DOHH2 (cell line): ENCODE data around the gene CLTCL1.

ENCODE experiments used
- H3F3A ChIP-seq: fragments of 200-600 bp; sonication (generic), shearing (Covaris generic); 2 replicates; pipeline ENCODE4 v1.6.0; 2016; ENCODE audit warnings: antibody characterized with exemption, mild to moderate bottlenecking; ENCODE audit not compliant: control insufficient read depth, insufficient read depth
- H3K27ac ChIP-seq: fragments of 200-600 bp; sonication (generic); 2 replicates; pipeline ENCODE4 v1.5.1; 2014; ENCODE audit warnings: low read depth, mild to moderate bottlenecking, low read length, moderate library complexity
- H3K27me3 ChIP-seq: fragments of 200-600 bp; sonication (generic); 2 replicates; pipeline ENCODE4 v1.6.1; 2014; ENCODE audit warnings: mild to moderate bottlenecking, low read length, mixed read lengths; ENCODE audit not compliant: control insufficient read depth
- H3K36me3 ChIP-seq: fragments of 200-600 bp; sonication (generic); 2 replicates; pipeline ENCODE4 v1.6.1; 2014; ENCODE audit warnings: mild to moderate bottlenecking, low read length, moderate library complexity, mixed read lengths; ENCODE audit not compliant: control insufficient read depth
- H3K4me1 ChIP-seq: fragments of 200-600 bp; sonication (generic); 2 replicates; pipeline ENCODE4 v1.6.1; 2014; ENCODE audit warnings: mild to moderate bottlenecking, low read length, mixed read lengths; ENCODE audit not compliant: control insufficient read depth
- H3K4me2 ChIP-seq: fragments of 200-600 bp; sonication (generic); 2 replicates; pipeline ENCODE4 v1.6.0; 2014; ENCODE audit warnings: mild to moderate bottlenecking, low read length, moderate library complexity
- H3K4me3 ChIP-seq: fragments of 200-600 bp; sonication (generic); 2 replicates; pipeline ENCODE4 v1.5.1; 2014; ENCODE audit warnings: mild to moderate bottlenecking, low read length, mixed read lengths
- H3K79me2 ChIP-seq: fragments of 200-600 bp; sonication (generic); 2 replicates; pipeline ENCODE4 v1.6.1; 2014; ENCODE audit warnings: mild to moderate bottlenecking, low read length, mixed read lengths; ENCODE audit not compliant: control insufficient read depth
- H3K9me2 ChIP-seq: fragments of 200-600 bp; sonication (generic); replicated peaks from 2 replicates; pipeline ENCODE4 v1.6.1; 2014; ENCODE audit warnings: mild to moderate bottlenecking, low read length, mixed read lengths; ENCODE audit not compliant: control insufficient read depth
- H3K9me3 ChIP-seq: fragments of 200-600 bp; sonication (generic); 2 replicates; pipeline ENCODE4 v1.6.1; 2014; ENCODE audit warnings: antibody characterized with exemption, low read length, mixed read lengths; ENCODE audit not compliant: control insufficient read depth, insufficient read depth
- H4K20me1 ChIP-seq: fragments of 200-600 bp; sonication (generic); 2 replicates; pipeline ENCODE4 v1.6.0; 2014; ENCODE audit warnings: low read depth, mild to moderate bottlenecking, antibody characterized with exemption, low read length, moderate library complexity; ENCODE audit not compliant: control insufficient read depth, insufficient read depth
- EZH2phosphoT487 ChIP-seq: fragments of 200-600 bp; sonication (generic); IDR thresholded peaks from 2 replicates; pipeline ENCODE4 v1.6.1; 2017; ENCODE audit warnings: borderline replicate concordance, mild to moderate bottlenecking, antibody characterized with exemption, low read length, moderate library complexity, mixed read lengths
- TF ChIP-seq, protein P1 (sequence below): fragments of 200-600 bp; sonication (generic); IDR thresholded peaks from one replicate; pipeline ENCODE4 v1.5.1; 2014; ENCODE audit warnings: antibody characterized with exemption, mild to moderate bottlenecking, low read depth, low read length; ENCODE audit not compliant: poor library complexity, severe bottlenecking

CLTCL1 gene

DNA sequence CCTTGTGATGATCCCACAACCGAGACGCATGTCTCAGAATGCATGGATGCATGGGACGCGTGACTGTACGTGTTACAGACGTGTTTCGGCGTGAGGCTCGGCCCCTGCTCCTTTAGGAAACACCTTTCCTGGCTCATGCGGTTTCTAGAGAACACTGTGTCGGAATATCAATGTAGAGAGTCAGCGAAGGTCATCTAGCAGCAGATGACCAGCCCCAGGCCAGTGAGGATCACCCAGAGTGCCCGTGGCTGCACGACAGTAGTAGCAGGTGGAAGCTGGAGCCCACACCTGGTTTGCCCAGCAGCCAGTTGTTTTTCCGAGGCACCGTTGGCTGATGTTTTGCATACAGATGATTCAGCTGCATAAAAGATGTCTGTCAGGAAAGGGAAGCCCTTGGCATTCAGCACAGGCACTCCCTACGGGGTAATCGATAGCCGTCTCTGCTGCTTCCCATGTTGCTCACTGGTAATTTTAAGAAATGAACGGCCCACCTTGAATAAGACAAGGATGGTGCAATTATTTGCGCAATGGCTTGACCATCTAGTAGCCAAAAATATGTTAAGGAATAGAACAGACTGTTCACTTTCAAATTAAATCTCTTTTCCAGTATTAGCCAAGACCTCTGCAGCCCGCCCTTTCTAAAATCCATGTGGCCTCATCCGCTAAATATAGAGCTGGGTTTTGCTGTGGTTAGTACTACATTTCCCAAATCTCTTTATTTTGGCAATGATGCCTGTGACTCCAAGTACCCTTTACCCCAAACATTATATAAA is 1.1 kb upstream of the CLTCL1 start:
- Histone ChIP-seq H3K4me1 (peaks cover 19% of the 10 kb centered on the region), H3K9me3 (no peaks in the 10 kb centered on the region), H3F3A (no peaks in the 10 kb centered on the region), H3K4me3 (peak overlapping the region; percentile 96), H3K27ac (peak overlapping the region; percentile 17; the same call in 1 of the 2 replicates), H3K36me3 (no peaks in the 10 kb centered on the region), H4K20me1 (no peaks in the 10 kb centered on the region), H3K9me2 (no peaks in the 10 kb centered on the region), H3K4me2 (peak overlapping the region; percentile 92), H3K27me3 (peaks cover 32% of the 10 kb centered on the region), H3K79me2 (peaks cover 10% of the 10 kb centered on the region)
- TF ChIP-seq, protein P1, sequence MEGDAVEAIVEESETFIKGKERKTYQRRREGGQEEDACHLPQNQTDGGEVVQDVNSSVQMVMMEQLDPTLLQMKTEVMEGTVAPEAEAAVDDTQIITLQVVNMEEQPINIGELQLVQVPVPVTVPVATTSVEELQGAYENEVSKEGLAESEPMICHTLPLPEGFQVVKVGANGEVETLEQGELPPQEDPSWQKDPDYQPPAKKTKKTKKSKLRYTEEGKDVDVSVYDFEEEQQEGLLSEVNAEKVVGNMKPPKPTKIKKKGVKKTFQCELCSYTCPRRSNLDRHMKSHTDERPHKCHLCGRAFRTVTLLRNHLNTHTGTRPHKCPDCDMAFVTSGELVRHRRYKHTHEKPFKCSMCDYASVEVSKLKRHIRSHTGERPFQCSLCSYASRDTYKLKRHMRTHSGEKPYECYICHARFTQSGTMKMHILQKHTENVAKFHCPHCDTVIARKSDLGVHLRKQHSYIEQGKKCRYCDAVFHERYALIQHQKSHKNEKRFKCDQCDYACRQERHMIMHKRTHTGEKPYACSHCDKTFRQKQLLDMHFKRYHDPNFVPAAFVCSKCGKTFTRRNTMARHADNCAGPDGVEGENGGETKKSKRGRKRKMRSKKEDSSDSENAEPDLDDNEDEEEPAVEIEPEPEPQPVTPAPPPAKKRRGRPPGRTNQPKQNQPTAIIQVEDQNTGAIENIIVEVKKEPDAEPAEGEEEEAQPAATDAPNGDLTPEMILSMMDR, result no peak
- no peak for TF ChIP-seq EZH2phosphoT487

DNA sequence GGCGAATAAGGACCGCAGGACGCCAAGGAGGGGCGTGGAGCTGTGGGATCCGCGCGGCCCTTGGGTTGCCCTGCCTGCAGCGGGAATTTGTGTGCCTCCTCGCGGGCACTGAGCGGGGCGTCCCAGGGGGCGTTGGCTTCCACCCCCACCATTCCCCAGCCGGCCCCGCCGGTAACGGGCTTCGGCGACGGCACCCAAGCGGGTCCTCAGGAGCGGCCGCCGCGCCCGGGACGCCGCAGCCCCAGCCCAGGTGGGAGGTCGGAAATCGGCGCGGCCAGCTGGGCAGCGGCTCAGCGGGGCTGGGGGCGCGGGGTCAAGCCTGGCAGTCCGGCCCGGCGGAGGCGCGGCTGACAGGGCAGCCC is 320 bp downstream of the CLTCL1 start:
- peak overlapping the region; percentile 68 for H3K4me3 ChIP-seq
- no peak overlapping the region for H3K27ac ChIP-seq
- no peaks in the 10 kb centered on the region for H3K9me2 ChIP-seq
- H3K9me3 ChIP-seq, result no peaks in the 10 kb centered on the region
- H3K4me1 ChIP-seq, result peaks cover 19% of the 10 kb centered on the region
- TF ChIP-seq EZH2phosphoT487, result 0 out of 2 replicates have a peak, but pooled peaks have one; percentile 23
- TF ChIP-seq, protein P1, result no peak
- H3K4me2 ChIP-seq, result peak overlapping the region; percentile 68
- peaks cover 10% of the 10 kb centered on the region for H3K79me2 ChIP-seq
- H3F3A ChIP-seq, result no peaks in the 10 kb centered on the region
- H3K27me3 ChIP-seq, result peaks cover 45% of the 10 kb centered on the region
- no peaks in the 10 kb centered on the region for H3K36me3 ChIP-seq
- no peaks in the 10 kb centered on the region for H4K20me1 ChIP-seq

DNA sequence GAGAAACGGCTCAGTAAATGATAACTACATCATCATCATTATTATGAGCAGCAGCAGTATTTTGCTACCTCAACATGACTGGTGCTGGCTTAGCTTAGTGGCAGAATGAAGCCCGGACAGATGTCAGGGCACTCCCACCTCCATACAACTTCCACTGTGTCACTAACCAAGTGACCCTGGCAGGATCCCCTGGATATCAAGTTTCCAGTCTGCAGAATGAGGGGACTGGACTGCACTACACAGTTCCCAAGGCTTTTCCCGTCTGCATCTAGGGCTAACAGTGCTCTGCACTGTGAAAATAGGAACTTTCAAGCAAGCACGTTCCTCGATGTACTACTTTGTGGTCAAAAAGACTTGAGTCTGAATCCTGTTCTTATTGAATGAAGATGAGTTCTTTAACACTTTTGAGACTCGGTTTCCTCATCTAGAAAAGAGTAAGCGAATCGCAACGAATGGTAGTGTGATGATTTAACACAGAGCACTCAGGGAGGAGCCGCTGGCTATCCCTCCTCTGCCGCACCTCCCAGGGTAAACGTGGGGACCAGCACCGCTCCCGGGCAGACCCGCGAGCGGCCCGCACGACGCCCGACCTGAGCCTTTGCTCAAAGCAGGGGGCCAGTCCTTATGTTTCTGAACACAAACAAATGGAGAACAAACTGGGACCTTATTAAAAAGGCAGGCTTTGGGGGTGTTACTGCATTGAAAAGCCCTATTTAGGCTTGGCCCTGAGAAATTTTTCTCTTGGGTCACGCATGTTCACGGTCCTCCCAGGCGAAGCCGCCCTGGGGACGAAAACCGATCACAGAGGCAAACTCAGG is 910 bp downstream of the CLTCL1 start:
- Histone ChIP-seq H3K27ac (no peak overlapping the region), H3K9me2 (no peaks in the 10 kb centered on the region), H3K4me1 (peaks cover 19% of the 10 kb centered on the region)

More for the DNA sequence above, 910 bp downstream of the CLTCL1 start:
- H3K36me3 ChIP-seq, result no peaks in the 10 kb centered on the region
- peaks cover 49% of the 10 kb centered on the region for H3K27me3 ChIP-seq
- H4K20me1 ChIP-seq, result no peaks in the 10 kb centered on the region
- H3K4me2 ChIP-seq, result peak overlapping the region; percentile 68; the same call in 1 of the 2 replicates
- no peaks in the 10 kb centered on the region for H3F3A ChIP-seq
- peaks cover 10% of the 10 kb centered on the region for H3K79me2 ChIP-seq
- no peaks in the 10 kb centered on the region for H3K9me3 ChIP-seq
- H3K4me3 ChIP-seq, result no peak overlapping the region; the same call in 1 of the 2 replicates
- TF ChIP-seq EZH2phosphoT487, result 0 out of 2 replicates have a peak, but pooled peaks have one; percentile 31
- TF ChIP-seq, protein P1, result no peak
